HG03135 (cell line): ENCODE results near the gene AHDC1.
"Not testable (repeated sequence)": the region's sequence is repeated elsewhere in the genome, so short reads cannot be mapped to it uniquely, and the experiment has no call there.

Source experiments
- ATAC-seq: cut with Tn5 transposase; IDR thresholded peaks from one replicate; pipeline ENCODE4 v1.9.1; 2021; ENCODE audit warnings: mild to moderate bottlenecking, moderate library complexity; ENCODE audit not compliant: unreplicated experiment

The AHDC1 gene

GRCh38 chr1:27521861-27522431 lies 82.0 kb downstream of the AHDC1 start:
- ATAC-seq = no peak

DNA sequence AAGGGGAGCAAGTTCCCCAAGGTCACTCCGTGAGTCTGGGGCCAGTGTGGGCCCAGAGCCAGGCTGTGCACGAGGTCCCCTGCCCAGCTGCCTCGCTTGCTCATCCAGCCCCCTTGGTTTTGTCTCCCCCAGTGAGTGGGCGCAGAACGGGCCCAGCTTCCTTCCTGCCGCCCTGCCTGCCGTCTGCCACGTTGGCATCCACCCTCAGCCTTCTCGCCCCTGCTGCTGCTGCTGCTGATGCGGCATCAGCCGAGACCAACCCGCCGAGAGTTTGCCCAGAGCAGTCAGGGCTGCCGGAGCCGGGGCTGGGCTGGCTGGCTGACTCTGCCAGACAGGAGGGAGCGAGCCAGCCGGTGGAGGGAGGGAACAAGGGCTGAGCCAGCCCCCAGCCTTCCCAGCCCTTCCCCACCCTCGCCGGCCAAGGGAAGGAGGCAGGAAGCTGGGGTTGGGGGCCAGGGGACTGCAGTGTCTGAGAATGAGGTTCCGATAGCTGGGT lies 82.6 kb downstream of the AHDC1 start:
- ATAC-seq = no peak

- ATAC-seq = no peak
These were observed 83.3 kb downstream of the AHDC1 start for GRCh38 chr1:27520651-27521050.

DNA sequence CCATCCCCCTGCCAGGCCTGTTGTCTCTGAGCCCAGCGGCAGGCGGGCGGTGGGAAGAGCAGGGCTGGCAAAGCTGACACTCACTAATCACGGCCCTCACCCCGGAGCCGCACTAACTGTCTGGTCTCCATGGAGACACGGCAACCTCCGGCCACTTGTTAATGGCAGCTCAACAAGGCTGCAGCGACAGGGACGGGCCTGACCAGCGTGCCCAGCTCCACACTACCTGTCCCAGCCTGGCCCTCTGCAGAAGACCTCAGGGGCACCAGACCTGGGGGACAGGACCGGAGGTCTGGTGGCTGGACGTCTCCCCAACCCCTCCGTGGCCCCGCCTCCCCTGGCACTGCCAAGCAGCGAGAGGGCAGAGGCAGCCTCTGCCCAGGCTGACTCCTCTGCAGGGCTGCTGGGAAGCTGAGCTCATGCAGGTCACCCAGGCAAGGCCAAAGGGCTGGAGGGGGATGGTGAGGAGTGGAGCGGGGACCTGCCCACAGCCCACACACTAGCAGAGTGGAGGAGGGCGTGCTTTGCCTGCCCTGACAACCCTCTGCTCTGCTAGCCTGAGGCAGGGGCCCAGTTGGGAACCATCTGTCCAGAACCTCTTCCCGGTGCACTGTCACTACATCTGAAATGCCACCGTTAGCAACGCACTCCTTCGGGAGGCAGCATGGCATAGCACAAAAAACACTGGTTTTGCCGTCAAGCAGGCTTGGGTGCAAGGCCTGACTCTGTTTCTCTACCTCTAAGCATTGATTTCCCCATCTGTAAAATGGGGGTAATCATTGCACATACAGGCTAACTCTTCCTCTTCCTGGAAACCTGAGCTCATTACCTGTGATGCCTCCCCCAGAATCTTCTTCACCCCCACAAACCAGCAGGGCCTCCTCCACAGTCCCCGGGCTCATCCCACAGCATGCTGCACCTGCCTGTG lies 84.3 kb downstream of the AHDC1 start:
- ATAC-seq = no peak

- ATAC-seq = no peak
These were observed 85.1 kb downstream of the AHDC1 start for GRCh38 chr1:27518808-27519207.

DNA sequence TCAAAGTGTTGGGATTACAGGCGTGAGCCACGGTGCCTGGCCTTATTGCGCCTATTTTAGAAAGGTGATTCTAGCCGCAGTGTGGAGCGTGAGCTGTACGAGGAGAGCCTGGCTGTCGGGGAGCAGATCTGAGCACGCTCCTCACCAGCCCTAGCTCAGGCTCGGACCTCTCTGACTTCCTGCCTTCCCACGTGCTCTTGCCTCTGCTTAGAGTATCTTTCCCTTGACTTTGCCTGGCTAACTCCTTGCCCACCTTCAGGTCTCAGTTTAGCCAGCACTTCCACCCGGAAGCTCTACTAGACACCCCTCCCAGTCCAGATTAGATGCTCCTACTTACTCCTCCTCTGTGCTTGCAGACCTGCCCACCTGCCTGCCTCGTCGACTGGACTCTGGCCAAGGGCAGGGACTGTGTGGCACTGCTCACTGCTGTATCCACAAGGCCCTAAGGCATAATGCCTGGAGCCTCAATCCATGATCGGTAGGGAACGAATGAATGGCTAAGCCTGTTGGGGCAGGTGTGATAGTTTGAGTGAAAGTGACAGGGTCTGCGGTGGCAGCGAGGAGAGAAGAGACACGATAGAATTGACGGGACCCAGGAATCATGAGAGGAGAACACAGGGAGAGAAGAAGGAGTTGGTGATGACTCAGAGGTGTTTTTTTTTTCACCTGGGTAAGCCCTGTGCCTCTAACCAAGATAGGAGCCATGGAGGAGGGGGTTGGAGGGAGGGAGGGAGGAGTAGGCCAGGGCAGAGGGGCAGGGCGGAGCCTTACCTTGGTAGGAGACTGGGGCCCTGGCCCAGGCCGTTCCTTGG lies 85.8 kb downstream of the AHDC1 start:
- no peak for ATAC-seq

DNA sequence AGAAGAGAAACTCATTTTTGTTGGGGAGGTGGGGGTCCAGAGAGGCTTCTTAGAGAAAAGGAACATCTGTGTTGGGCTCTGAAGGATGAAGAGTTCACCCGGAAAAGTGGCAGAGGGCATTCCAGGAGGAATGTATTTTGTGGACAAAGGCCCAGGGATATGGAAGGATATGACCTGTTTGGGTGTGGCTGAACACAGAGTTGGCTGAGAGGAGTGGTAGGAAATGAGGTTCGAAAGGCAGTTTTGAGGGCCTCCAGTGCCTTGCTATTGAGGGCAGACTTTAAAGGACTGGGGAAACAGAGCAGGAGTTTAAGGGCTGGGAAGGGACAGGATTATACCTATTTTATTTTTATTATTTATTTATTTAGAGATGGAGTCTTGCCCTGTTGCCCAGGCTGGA lies 86.6 kb downstream of the AHDC1 start:
- ATAC-seq = no peak

DNA sequence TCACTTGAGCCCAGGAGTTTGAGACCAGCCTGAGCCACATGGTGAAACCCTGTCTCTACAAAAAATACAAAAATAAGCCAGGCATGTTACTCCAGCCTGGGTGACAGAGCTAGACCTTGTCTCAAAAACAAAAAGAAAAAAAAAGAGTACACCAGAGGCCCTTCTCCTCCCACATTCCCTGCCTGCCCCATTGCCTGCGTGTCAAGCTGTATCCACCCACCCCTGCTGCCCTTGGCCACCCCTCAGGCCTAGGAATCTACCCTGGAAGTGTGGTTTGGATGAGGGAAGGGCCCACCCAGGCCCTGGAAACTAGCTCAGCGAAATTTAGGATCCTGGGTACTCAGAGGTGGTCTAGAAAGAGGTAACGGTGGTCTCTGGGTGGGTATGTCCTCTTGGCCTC lies 88.3 kb downstream of the AHDC1 start:
- ATAC-seq = no peak

DNA sequence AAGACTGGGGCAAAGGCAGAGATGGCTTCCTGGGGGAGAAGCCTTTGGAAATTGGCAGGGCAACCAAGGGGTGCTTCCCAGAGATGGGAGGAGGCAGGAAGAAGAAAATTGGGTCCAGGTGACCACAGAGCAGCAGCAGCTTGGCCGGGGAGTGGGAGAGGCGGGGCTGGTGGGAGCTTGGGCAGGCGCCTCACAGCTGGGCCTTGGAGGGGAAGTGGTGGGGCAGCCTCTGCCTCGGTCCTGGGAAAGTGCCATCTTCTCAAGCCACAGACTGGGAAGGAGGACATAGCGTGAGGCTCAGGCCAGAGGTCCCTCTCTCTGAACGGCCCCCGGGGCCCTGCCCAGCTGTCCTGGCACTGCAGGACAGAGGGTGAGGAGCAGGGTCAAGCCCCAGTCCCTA lies 90.0 kb downstream of the AHDC1 start:
- no peak for ATAC-seq

- no peak for ATAC-seq
These were observed 90.4 kb downstream of the AHDC1 start for GRCh38 chr1:27513528-27513927.

GRCh38 chr1:27509127-27510080 lies 94.5 kb downstream of the AHDC1 start:
- ATAC-seq = no peak

DNA sequence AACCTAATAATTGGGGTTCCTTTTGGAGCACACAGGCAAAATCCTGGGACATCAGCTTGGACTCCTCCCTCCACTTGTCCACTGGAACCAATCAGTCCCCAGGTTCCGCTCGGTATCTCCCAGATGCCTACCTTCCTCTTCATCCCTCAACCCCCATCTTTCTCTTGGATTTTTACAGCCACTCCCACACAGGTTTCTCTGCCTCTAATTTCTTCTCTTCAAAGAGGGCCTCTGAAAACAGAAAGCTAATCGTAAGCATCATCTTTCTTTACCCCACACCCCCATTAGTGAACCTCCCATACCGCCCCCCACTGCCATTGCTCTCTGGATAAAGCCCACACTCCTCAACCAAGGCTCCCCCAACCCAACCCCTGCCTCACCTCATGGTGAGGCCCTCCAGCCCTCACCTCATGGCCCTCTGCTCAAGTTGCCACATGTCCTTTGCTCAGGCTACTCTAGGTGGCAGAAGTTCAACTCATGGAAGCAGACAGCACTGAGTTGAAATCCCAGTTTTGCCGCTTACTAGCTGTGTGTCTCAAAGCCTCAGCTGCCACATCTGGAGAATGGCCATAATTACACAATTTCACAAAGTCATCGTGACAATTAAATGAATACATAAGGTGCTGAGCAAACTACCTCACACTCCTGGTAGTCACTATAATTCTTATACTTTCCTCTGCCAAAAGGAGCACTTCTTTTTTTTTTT lies 95.8 kb downstream of the AHDC1 start:
- ATAC-seq = no peak

DNA sequence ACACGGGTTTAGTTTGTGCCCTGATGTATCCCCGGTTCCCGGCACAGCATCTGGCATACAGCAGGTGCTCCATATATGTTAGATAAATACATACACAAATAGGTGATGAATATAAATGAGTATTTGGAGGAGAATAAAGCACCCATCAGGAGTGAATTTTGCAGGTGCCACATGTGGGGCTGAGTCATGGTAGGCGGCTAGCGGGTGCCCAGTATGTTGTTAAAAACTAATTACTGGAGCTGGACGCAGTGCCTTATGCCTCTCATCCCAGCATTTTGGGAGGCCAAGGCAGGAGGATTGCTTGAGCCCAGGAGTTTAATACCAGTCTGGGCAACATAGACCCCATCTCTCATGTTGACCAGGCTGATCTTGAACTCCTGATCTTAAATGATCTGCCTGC lies 97.2 kb downstream of the AHDC1 start:
- no peak for ATAC-seq

- no peak for ATAC-seq
These were observed 98.6 kb downstream of the AHDC1 start for GRCh38 chr1:27505420-27505680.

DNA sequence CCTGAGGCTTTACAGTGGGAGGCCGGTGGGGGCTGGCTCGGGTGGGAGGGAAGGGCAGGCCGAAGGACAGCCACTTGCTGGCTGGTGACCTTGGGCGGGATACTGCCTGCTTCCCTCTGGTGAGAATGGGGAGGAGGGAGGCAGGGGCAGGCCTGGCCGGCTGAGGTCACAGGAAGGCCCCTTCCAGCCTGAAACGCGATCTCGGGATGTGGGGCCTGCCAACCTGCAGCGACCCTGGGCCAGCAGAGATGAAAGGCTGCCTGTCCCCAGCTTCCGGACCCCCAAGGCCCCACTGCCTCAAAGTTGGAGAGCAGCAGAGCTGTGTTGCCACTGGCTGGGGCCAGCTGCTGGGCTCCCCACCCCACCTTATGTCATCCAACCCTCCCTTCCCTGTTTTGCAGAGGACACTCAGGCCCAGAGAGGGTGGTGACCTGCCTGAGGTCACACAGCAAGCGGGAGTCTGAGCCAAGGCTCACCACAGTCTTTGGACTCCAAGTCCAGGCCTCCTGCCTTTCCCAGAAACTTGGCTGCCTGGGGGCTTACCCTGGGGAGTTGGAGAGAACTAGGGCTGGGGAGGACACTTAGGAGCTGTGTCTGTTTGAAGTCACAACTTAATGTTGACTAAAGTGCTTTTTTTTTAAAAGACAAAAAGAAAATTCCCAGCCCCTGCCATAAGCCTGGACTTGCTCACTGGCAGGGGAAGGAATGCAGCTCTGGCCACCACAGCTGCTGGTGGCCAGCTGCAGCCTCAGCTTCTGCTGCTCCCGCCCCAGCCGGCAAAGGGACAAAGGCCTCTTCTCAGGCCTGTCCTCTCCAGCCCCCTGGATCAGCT lies 99.1 kb downstream of the AHDC1 start:
- no peak for ATAC-seq

GRCh38 chr1:27503844-27504587 lies 99.9 kb downstream of the AHDC1 start:
- no peak for ATAC-seq

- ATAC-seq = no peak
These were observed 100.9 kb downstream of the AHDC1 start for GRCh38 chr1:27503033-27503432.

- ATAC-seq = not testable (repeated sequence)
These were observed 102.8 kb downstream of the AHDC1 start for GRCh38 chr1:27501159-27501558.
